GM12878 (cell line): ENCODE data around the gene NXPH2. TPM values are rescaled to one million over a fixed set of nuclear protein-coding genes. Genes with fewer than 3 reads are reported as not detected.

Experiments
- ATAC-seq: fragments of 200-7000 bp; cut with Tn5 transposase; 3 replicates; pipeline ENCODE4 v1.9.1; 2020; ENCODE audit warnings: mild to moderate bottlenecking, moderate library complexity
- BruUV-seq: library from RNA; stranded (reverse); fragments of 400-500 nt; replicated peaks from 2 replicates; lab custom pipeline; 2021; lab: Mats Ljungman, UMichigan
- CTCF ChIA-PET: fragments of 300-600 bp; sonication (Branson Sonifier 250); formaldehyde crosslinking; extraction: SDS; loops from one replicate; lab custom pipeline; 2021; ENCODE audit warnings: inconsistent platforms; lab: Yijun Ruan, JAX
- POLR2A ChIA-PET: fragments of 350-600 bp; formaldehyde crosslinking; extraction: SDS; loops from one replicate; lab custom pipeline; 2021; ENCODE audit warnings: inconsistent platforms; lab: Charles Lee
- RAD21 ChIA-PET: fragments of 300-600 bp; sonication (Branson Sonifier 250); formaldehyde crosslinking; loops from one replicate; lab custom pipeline; 2023; ENCODE audit warnings: antibody characterized with exemption; ENCODE audit not compliant: unreplicated experiment; lab: Charles Lee
- SMC1A ChIA-PET: fragments of 300-600 bp; sonication (Branson Sonifier 250); formaldehyde crosslinking; loops from one replicate; lab custom pipeline; 2023; ENCODE audit not compliant: unreplicated experiment, uncharacterized antibody; lab: Charles Lee
- DNase-seq: peaks from one replicate; pipeline ENCODE4 v3.0.0-alpha.2; 2011; ENCODE audit warnings: low read depth, low spot score
- FAIRE-seq: peaks from 3 replicates; lab custom pipeline; 2011; peaks lifted over from hg19 to GRCh38; lab: Jason Lieb, UNC
- H2AFZ ChIP-seq: 2 replicates; pipeline ENCODE4 v1.6.0; 2011; ENCODE audit warnings: low read depth, low read length, control low read depth; ENCODE audit not compliant: control insufficient read depth
- H3K27ac ChIP-seq: 2 replicates; pipeline ENCODE4 v1.5.1; 2011; ENCODE audit warnings: control low read depth; ENCODE audit not compliant: control insufficient read depth, insufficient read depth
- H3K27me3 ChIP-seq, 2 experiments: replicated peaks in 1 of 2; 2 replicates each; pipeline versions ENCODE4 v1.6.0 to v1.6.1; 2011; ENCODE audit warnings: low read length in 1 of 2; ENCODE audit not compliant: control insufficient read depth in 2 of 2, insufficient read depth in 2 of 2
- H3K36me3 ChIP-seq, 2 experiments: 2 replicates each; pipeline ENCODE4 v1.5.1; 2011; ENCODE audit warnings: low read length in 1 of 2; ENCODE audit not compliant: control insufficient read depth in 2 of 2, insufficient read depth in 2 of 2
- H3K4me1 ChIP-seq: 2 replicates; pipeline ENCODE4 v1.6.1; 2011; ENCODE audit warnings: mild to moderate bottlenecking, low read length, moderate library complexity, mixed read lengths; ENCODE audit not compliant: control insufficient read depth, insufficient read depth
- H3K4me2 ChIP-seq: 2 replicates; pipeline ENCODE4 v1.6.0; 2011; ENCODE audit warnings: control low read depth; ENCODE audit not compliant: control insufficient read depth, insufficient read depth
- H3K4me3 ChIP-seq: fragments of 200-600 bp; sonication (generic); 2 replicates; pipeline ENCODE4 v1.5.1; 2016
- H3K79me2 ChIP-seq: 2 replicates; pipeline ENCODE4 v1.6.0; 2011; ENCODE audit warnings: low read length; ENCODE audit not compliant: control insufficient read depth, insufficient read depth
- H3K9ac ChIP-seq: 2 replicates; pipeline ENCODE4 v1.8.0; 2011; ENCODE audit warnings: low read length, control low read depth, mixed read lengths; ENCODE audit not compliant: control insufficient read depth, insufficient read depth
- H3K9me3 ChIP-seq: replicated peaks from 3 replicates; pipeline ENCODE4 v1.5.1; 2011; ENCODE audit warnings: mild to moderate bottlenecking, low read length; ENCODE audit not compliant: control insufficient read depth, insufficient read depth
- H4K20me1 ChIP-seq: 2 replicates; pipeline ENCODE4 v1.6.0; 2011; ENCODE audit not compliant: control insufficient read depth, insufficient read depth
- CHD2 ChIP-seq: IDR thresholded peaks from 2 replicates; pipeline ENCODE4 v1.6.1; 2011; ENCODE audit warnings: low read depth, low read length, improper control_type of control experiment, borderline replicate concordance
- DPF2 ChIP-seq: fragments of 450-650 bp; IDR thresholded peaks from 2 replicates; pipeline ENCODE4 v1.6.1; 2017; ENCODE audit warnings: mild to moderate bottlenecking
- GABPA ChIP-seq: IDR thresholded peaks from 2 replicates; pipeline ENCODE4 v1.6.1; 2014; ENCODE audit warnings: antibody characterized with exemption, low read depth, mild to moderate bottlenecking, inconsistent platforms
- HCFC1 ChIP-seq: fragments of 150-350 bp; IDR thresholded peaks from 2 replicates; pipeline ENCODE4 v1.6.1; 2014; ENCODE audit warnings: low read length
- MYB ChIP-seq: fragments of 150-350 bp; IDR thresholded peaks from 2 replicates; pipeline ENCODE4 v1.6.1; 2014; ENCODE audit warnings: mild to moderate bottlenecking, low read depth, low read length, borderline replicate concordance
- POLR2AphosphoS2 ChIP-seq: IDR thresholded peaks from 2 replicates; pipeline ENCODE4 v1.6.1; 2011; ENCODE audit warnings: low read depth, mild to moderate bottlenecking, low read length, improper control_type of control experiment, moderate library complexity
- POU2F2 ChIP-seq: IDR thresholded peaks from 3 replicates; pipeline ENCODE4 v1.6.1; 2011; ENCODE audit warnings: low read depth, mild to moderate bottlenecking, low read length, borderline replicate concordance
- ZNF217 ChIP-seq: fragments of 450-650 bp; IDR thresholded peaks from 2 replicates; pipeline ENCODE4 v1.6.1; 2017; ENCODE audit warnings: antibody characterized with exemption, mild to moderate bottlenecking
- WGBS: methylation state at CpG from one replicate; pipeline ENCODE4 v1.1.6; 2016; ENCODE audit warnings: low lambda C conversion rate; ENCODE audit not compliant: insufficient replicate concordance, insufficient coverage; ENCODE audit errors: missing lambda C conversion rate; 5-methylcytosine and 5-hydroxymethylcytosine counted together
- in situ Hi-C: fragments of 300-500 bp; cut with MboI; formaldehyde crosslinking; loops from 9 replicates; pipeline ENCODE4 v1.14.3; 2018; ENCODE audit warnings: mixed read lengths
- intact Hi-C: fragments of 100-400 bp; cut with micrococcal nuclease; formaldehyde crosslinking; loops from one replicate; pipeline ENCODE4 v1.14.2; 2022; ENCODE audit not compliant: unreplicated experiment
- polyA plus RNA-seq, 11 experiments: library from polyadenylated mRNA; depleted of rRNA in 4 of 11; unstranded in 6 of 11; stranded (reverse) in 5 of 11; fragments of >200 nt; fragmentation: Nextera tagmentation in 4 of 11; fragmentation: Illumina TruSeq in 1 of 11; extraction: Ambion mirVana in 4 of 11; extraction: Trizol in 1 of 11; gene quantifications; 1 replicate in 1 of 11; 2 replicates in 10 of 11; pipeline versions ENCODE4 v1.2.1 to v1.2.3, GENCODE V29; 2011 to 2016; ENCODE audit warnings: inconsistent platforms in 2 of 11, missing spikeins in 2 of 11, low read depth in 1 of 11
- total RNA-seq, 4 experiments: library from RNA; depleted of rRNA in 3 of 4; stranded (reverse); fragments of >200 nt in 3 of 4; fragmentation: Illumina TruSeq in 1 of 4; extraction: Trizol in 1 of 4; gene quantifications; 2 replicates each; pipeline versions ENCODE4 v1.2.1 to v1.2.3, GENCODE V29; 2013 to 2021
- TF ChIP-seq, protein P1 (sequence below): fragments of 450-650 bp; IDR thresholded peaks from 2 replicates; pipeline ENCODE4 v1.6.1; 2017; ENCODE audit warnings: mild to moderate bottlenecking

NXPH2 gene
- total and polyA plus RNA-seq, 10 of the 15 experiments (the other 5 are each of a cell fraction or from before 2014, with no cell fraction given), result not detected

DNA sequence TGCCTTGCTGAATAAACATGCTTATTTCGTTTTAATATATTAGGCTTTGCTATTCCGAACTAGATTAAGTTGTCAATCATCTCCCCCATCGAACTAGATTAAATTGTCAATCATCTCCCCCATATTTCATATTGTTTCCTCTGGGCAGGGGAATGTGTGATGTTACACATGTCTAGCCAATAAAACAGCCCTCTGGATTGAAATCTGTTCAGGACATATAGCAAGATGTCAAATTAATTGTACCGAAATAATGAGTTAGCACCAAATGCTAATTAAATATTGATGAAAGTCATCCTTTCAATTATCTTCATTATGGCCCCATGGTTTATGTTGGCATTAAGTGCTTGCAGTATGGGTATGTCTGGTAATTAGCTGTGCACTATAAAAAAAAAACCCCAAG, 143.1 kb downstream of the NXPH2 start:
- ChIA-PET CTCF (interaction anchor here (0.6 kb wide), 2 partner anchors 177 to 727 kb away, joined by 3 read pairs; no protein-coding TSS in a partner anchor), RAD21 (no interaction called here), POLR2A (no interaction called here), SMC1A (no interaction called here)
- TF ChIP-seq DPF2 (no peak), GABPA (no peak), CHD2 (no peak), HCFC1 (no peak), ZNF217 (no peak), POLR2AphosphoS2 (no peak), POU2F2 (no peak), MYB (no peak)
- TF ChIP-seq, protein P1, sequence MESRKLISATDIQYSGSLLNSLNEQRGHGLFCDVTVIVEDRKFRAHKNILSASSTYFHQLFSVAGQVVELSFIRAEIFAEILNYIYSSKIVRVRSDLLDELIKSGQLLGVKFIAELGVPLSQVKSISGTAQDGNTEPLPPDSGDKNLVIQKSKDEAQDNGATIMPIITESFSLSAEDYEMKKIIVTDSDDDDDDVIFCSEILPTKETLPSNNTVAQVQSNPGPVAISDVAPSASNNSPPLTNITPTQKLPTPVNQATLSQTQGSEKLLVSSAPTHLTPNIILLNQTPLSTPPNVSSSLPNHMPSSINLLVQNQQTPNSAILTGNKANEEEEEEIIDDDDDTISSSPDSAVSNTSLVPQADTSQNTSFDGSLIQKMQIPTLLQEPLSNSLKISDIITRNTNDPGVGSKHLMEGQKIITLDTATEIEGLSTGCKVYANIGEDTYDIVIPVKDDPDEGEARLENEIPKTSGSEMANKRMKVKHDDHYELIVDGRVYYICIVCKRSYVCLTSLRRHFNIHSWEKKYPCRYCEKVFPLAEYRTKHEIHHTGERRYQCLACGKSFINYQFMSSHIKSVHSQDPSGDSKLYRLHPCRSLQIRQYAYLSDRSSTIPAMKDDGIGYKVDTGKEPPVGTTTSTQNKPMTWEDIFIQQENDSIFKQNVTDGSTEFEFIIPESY, result no peak
- in situ Hi-C loops (no loop called here), intact Hi-C loops (no loop called here)
- Histone ChIP-seq H3K36me3 (no peaks in the 10 kb centered on the region), H3K4me3 (no peak overlapping the region), H2AFZ (no peak overlapping the region), H3K4me2 (no peak overlapping the region), H3K27me3 (peaks cover 0 to 2% of the 10 kb centered on the region in 2 experiments; a peak in 1 of 4 replicates), H4K20me1 (no peaks in the 10 kb centered on the region), H3K27ac (no peak overlapping the region), H3K4me1 (no peaks in the 10 kb centered on the region), H3K9ac (no peak overlapping the region), H3K79me2 (no peaks in the 10 kb centered on the region), H3K9me3 (no peaks in the 10 kb centered on the region)
- FAIRE-seq (no peak), ATAC-seq (no peak), DNase-seq (no peak)
- BruUV-seq, result no TSS peak
- WGBS, result 74% methylated on average over 4 of the region's 4 CpGs
